Measurements from ENCODE around the gene GPR107.

Gene GPR107

GRCh38 chr9:130028493-130029222, 25.0 kb upstream of the GPR107 start:
- no peak for DNase-seq

GRCh38 chr9:130029223-130029973, 24.3 kb upstream of the GPR107 start:
- no peak for DNase-seq

- no peak for DNase-seq
Observed at GRCh38 chr9:130030651-130031127, 23.0 kb upstream of the GPR107 start.

- DNase-seq: no peak
Observed at GRCh38 chr9:130034570-130034969, 19.1 kb upstream of the GPR107 start.

- DNase-seq: no peak
Observed at GRCh38 chr9:130036099-130036498, 17.6 kb upstream of the GPR107 start.

- DNase-seq: no peak
Observed at GRCh38 chr9:130039528-130040147, 14.1 kb upstream of the GPR107 start.

- DNase-seq: no peak
Observed at GRCh38 chr9:130040984-130041647, 12.6 kb upstream of the GPR107 start.

- DNase-seq: no peak
Observed at GRCh38 chr9:130041648-130042405, 11.9 kb upstream of the GPR107 start.

GRCh38 chr9:130042406-130042884, 11.3 kb upstream of the GPR107 start:
- DNase-seq: peak; percentile 20

GRCh38 chr9:130042885-130043653, 10.6 kb upstream of the GPR107 start, which contains the start of gene FNBP1:
TSS of gene FNBP1 (minus strand) at chr9:130043189. CDS start at chr9:130042975, 214 bp downstream.
- peak; percentile 76 for DNase-seq

- DNase-seq: peak; percentile 29
Observed at GRCh38 chr9:130043654-130044623, 9.8 kb upstream of the GPR107 start.

- no peak for DNase-seq
Observed at GRCh38 chr9:130045725-130046450, 7.8 kb upstream of the GPR107 start.

GRCh38 chr9:130049431-130050210, 4.1 kb upstream of the GPR107 start:
- DNase-seq: no peak

- DNase-seq: no peak
Observed at GRCh38 chr9:130050462-130050861, 3.2 kb upstream of the GPR107 start.

- DNase-seq: no peak
Observed at GRCh38 chr9:130051855-130052254, 1.9 kb upstream of the GPR107 start.

- no peak for DNase-seq
Observed at GRCh38 chr9:130053109-130053503, 600 bp upstream of the GPR107 start.

GRCh38 chr9:130054325-130054786, 650 bp downstream of the GPR107 start:
- DNase-seq: no peak

GRCh38 chr9:130054820-130055219, 1.1 kb downstream of the GPR107 start:
- DNase-seq: no peak
